SK-N-SH treated with all-trans-retinoic acid at 6 μM for 48 hours (cell line): ENCODE results near the gene CDK18.

Experiments used
- ARNTL ChIP-seq: fragments of 450-650 bp; formaldehyde crosslinking; IDR thresholded peaks from 2 replicates; pipeline ENCODE4 v1.5.0; 2020; ENCODE audit warnings: low read depth, mild to moderate bottlenecking, moderate library complexity, borderline replicate concordance
- CSDC2 ChIP-seq: fragments of 250-450 bp; sonication (Bioruptor Pico); IDR thresholded peaks from 2 replicates; pipeline ENCODE4 v1.5.0; 2020; ENCODE audit warnings: mild to moderate bottlenecking, moderate library complexity
- GLIS3 ChIP-seq: fragments of 250-450 bp; sonication (Bioruptor Pico); IDR thresholded peaks from 2 replicates; pipeline ENCODE4 v1.5.0; 2020; ENCODE audit warnings: mild to moderate bottlenecking, moderate library complexity
- OSR1 ChIP-seq: fragments of 250-450 bp; sonication (Bioruptor Pico); IDR thresholded peaks from 2 replicates; pipeline ENCODE4 v1.8.0; 2022; ENCODE audit warnings: moderate library complexity, mild to moderate bottlenecking, inconsistent platforms
- RARB ChIP-seq: fragments of 250-450 bp; sonication (Bioruptor Pico); IDR thresholded peaks from 2 replicates; pipeline ENCODE4 v1.8.0; 2021; ENCODE audit warnings: mild to moderate bottlenecking, moderate library complexity
- SNAI2 ChIP-seq: fragments of 250-450 bp; sonication (Bioruptor Pico); IDR thresholded peaks from 2 replicates; pipeline ENCODE4 v1.5.0; 2020; ENCODE audit warnings: mild to moderate bottlenecking, moderate library complexity
- ZC3H10 ChIP-seq: fragments of 250-450 bp; sonication (Bioruptor Pico); IDR thresholded peaks from 2 replicates; pipeline ENCODE4 v1.5.1; 2021; ENCODE audit warnings: mild to moderate bottlenecking, moderate library complexity
- ZFP3 ChIP-seq: fragments of 250-450 bp; sonication (Bioruptor Pico); IDR thresholded peaks from 2 replicates; pipeline ENCODE4 v1.5.0; 2020; ENCODE audit warnings: mild to moderate bottlenecking, moderate library complexity
- ZNF70 ChIP-seq: fragments of 450-650 bp; formaldehyde crosslinking; IDR thresholded peaks from 2 replicates; pipeline ENCODE4 v1.5.0; 2020; ENCODE audit warnings: mild to moderate bottlenecking, moderate library complexity
- ZNF8 ChIP-seq: fragments of 450-650 bp; formaldehyde crosslinking; IDR thresholded peaks from 2 replicates; pipeline ENCODE4 v1.5.0; 2020; ENCODE audit warnings: mild to moderate bottlenecking, moderate library complexity
- TF ChIP-seq, protein P1 (sequence below): fragments of 250-450 bp; sonication (Bioruptor Pico); IDR thresholded peaks from 2 replicates; pipeline ENCODE4 v1.5.1; 2021; ENCODE audit warnings: mild to moderate bottlenecking, moderate library complexity
- TF ChIP-seq, protein P2 (sequence below): fragments of 250-450 bp; sonication (Bioruptor Pico); IDR thresholded peaks from 2 replicates; pipeline ENCODE4 v1.8.0; 2021; ENCODE audit warnings: low read depth, mild to moderate bottlenecking, moderate library complexity, borderline replicate concordance
- TF ChIP-seq, protein P3 (sequence below): fragments of 250-450 bp; sonication (Bioruptor Pico); IDR thresholded peaks from 2 replicates; pipeline ENCODE4 v1.5.1; 2020; ENCODE audit warnings: low read depth, mild to moderate bottlenecking, moderate library complexity

DNA sequence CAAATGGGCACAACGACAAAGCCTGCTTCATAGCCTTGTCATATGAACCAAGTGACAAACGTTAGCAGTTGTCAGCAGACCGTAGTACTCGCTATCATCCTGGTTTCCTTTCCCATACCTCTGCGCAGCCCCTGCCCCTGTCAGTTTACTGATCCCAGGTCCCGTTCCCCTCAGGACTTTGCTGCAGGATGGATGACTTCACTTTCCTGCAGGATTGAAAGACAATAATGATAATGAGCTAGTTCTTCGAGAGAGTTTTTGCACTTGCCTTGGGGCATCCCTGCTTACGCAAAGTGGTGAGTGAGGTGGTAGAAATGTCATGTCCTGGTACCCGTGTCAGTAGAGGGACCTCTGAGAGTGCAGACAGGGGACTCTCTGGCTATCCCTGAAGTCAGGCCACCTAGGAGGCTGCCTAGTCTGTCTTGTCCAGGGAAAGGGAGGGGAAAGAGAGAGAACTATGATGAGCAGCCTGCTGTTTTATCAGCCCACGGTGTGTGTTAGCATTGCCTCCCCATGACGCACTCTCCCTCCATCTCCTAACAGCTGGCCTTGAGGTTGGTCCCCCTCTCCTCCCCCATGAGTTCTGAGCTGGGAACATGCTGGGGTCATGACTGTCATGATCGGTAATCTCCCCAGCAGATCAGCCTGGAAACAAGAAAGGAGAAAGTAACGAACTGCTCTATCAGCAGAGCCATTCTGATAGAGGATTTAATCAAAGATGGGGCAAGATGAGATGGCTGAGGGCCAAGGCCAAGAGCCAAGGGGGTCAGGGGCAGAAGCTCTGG lies 73.6 kb downstream of the CDK18 start:
- TF ChIP-seq ZNF8 (CRISPR knock-in tag) (no peak), ZC3H10 (no peak), ZFP3 (no peak), CSDC2 (CRISPR knock-in tag) (no peak), OSR1 (no peak), SNAI2 (no peak), GLIS3 (CRISPR knock-in tag) (no peak), RARB (CRISPR knock-in tag) (no peak), ZNF70 (CRISPR knock-in tag) (no peak), ARNTL (CRISPR knock-in tag) (no peak)
- TF ChIP-seq, protein P1, sequence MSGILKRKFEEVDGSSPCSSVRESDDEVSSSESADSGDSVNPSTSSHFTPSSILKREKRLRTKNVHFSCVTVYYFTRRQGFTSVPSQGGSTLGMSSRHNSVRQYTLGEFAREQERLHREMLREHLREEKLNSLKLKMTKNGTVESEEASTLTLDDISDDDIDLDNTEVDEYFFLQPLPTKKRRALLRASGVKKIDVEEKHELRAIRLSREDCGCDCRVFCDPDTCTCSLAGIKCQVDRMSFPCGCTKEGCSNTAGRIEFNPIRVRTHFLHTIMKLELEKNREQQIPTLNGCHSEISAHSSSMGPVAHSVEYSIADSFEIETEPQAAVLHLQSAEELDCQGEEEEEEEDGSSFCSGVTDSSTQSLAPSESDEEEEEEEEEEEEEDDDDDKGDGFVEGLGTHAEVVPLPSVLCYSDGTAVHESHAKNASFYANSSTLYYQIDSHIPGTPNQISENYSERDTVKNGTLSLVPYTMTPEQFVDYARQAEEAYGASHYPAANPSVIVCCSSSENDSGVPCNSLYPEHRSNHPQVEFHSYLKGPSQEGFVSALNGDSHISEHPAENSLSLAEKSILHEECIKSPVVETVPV, result no peak
- TF ChIP-seq, protein P2, sequence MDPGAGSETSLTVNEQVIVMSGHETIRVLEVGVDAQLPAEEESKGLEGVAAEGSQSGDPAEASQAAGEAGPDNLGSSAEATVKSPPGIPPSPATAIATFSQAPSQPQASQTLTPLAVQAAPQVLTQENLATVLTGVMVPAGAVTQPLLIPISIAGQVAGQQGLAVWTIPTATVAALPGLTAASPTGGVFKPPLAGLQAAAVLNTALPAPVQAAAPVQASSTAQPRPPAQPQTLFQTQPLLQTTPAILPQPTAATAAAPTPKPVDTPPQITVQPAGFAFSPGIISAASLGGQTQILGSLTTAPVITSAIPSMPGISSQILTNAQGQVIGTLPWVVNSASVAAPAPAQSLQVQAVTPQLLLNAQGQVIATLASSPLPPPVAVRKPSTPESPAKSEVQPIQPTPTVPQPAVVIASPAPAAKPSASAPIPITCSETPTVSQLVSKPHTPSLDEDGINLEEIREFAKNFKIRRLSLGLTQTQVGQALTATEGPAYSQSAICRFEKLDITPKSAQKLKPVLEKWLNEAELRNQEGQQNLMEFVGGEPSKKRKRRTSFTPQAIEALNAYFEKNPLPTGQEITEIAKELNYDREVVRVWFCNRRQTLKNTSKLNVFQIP (CRISPR knock-in tag), result no peak
- TF ChIP-seq, protein P3, sequence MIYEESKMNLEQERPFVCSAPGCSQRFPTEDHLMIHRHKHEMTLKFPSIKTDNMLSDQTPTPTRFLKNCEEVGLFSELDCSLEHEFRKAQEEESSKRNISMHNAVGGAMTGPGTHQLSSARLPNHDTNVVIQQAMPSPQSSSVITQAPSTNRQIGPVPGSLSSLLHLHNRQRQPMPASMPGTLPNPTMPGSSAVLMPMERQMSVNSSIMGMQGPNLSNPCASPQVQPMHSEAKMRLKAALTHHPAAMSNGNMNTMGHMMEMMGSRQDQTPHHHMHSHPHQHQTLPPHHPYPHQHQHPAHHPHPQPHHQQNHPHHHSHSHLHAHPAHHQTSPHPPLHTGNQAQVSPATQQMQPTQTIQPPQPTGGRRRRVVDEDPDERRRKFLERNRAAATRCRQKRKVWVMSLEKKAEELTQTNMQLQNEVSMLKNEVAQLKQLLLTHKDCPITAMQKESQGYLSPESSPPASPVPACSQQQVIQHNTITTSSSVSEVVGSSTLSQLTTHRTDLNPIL, result no peak
